HepG2 (cell line): ENCODE data around the gene MICAL3. TPM values are rescaled to one million over a fixed set of nuclear protein-coding genes. Genes with fewer than 3 reads are reported as not detected.

Experiments
- AGO1 ChIP-seq: fragments of 200-400 bp; formaldehyde crosslinking; IDR thresholded peaks from 2 replicates; pipeline ENCODE4 v1.6.1; 2017; ENCODE audit warnings: mild to moderate bottlenecking, low read depth, low read length, moderate library complexity; ENCODE audit not compliant: poor library complexity, severe bottlenecking
- GPBP1L1 ChIP-seq: sonication (generic); formaldehyde crosslinking; IDR thresholded peaks from 2 replicates; pipeline ENCODE4 v1.5.0; 2020; ENCODE audit warnings: mild to moderate bottlenecking, missing genetic modification reagents
- GZF1 ChIP-seq: sonication (generic); formaldehyde crosslinking; IDR thresholded peaks from 2 replicates; pipeline ENCODE4 v1.5.1; 2020; ENCODE audit warnings: mild to moderate bottlenecking, missing genetic modification reagents
- HOXA9 ChIP-seq: sonication (generic); formaldehyde crosslinking; IDR thresholded peaks from 2 replicates; pipeline ENCODE4 v1.8.1; 2022; ENCODE audit warnings: missing genetic modification reagents, mild to moderate bottlenecking, moderate library complexity, borderline replicate concordance
- NAIF1 ChIP-seq: sonication (generic); formaldehyde crosslinking; IDR thresholded peaks from 2 replicates; pipeline ENCODE4 v1.5.0; 2020; ENCODE audit warnings: mild to moderate bottlenecking, missing genetic modification reagents, borderline replicate concordance
- PRMT3 ChIP-seq: sonication (generic); formaldehyde crosslinking; IDR thresholded peaks from 2 replicates; pipeline ENCODE4 v1.8.1; 2022; ENCODE audit warnings: low read depth, mild to moderate bottlenecking, moderate library complexity, missing genetic modification reagents, borderline replicate concordance
- RBFOX2 ChIP-seq: fragments of 200-400 bp; formaldehyde crosslinking; IDR thresholded peaks from 2 replicates; pipeline ENCODE4 v1.6.1; 2017; ENCODE audit warnings: low read depth, mild to moderate bottlenecking, low read length
- SAP130 ChIP-seq: IDR thresholded peaks from 2 replicates; pipeline ENCODE4 v1.6.1; 2016; ENCODE audit warnings: low read depth
- TAF15 ChIP-seq: fragments of 200-400 bp; formaldehyde crosslinking; IDR thresholded peaks from one replicate; pipeline ENCODE4 v1.6.1; 2018; ENCODE audit warnings: mild to moderate bottlenecking, low read depth, low read length; ENCODE audit not compliant: poor library complexity, severe bottlenecking
- TARDBP ChIP-seq: sonication (generic); formaldehyde crosslinking; IDR thresholded peaks from 2 replicates; pipeline ENCODE4 v1.8.0; 2022; ENCODE audit warnings: mild to moderate bottlenecking, missing genetic modification reagents
- ZNF180 ChIP-seq: sonication (generic); formaldehyde crosslinking; IDR thresholded peaks from 2 replicates; pipeline ENCODE4 v1.4.0; 2020; ENCODE audit warnings: low read depth, missing genetic modification reagents, borderline replicate concordance
- ZNF281 ChIP-seq: sonication (generic); formaldehyde crosslinking; IDR thresholded peaks from 2 replicates; pipeline ENCODE4 v1.4.0; 2020; ENCODE audit warnings: missing genetic modification reagents, borderline replicate concordance
- ZNF556 ChIP-seq: sonication (generic); formaldehyde crosslinking; IDR thresholded peaks from 2 replicates; pipeline ENCODE4 v1.4.0; 2020; ENCODE audit warnings: mild to moderate bottlenecking, missing genetic modification reagents, borderline replicate concordance
- ZNF589 ChIP-seq: sonication (generic); formaldehyde crosslinking; conservative IDR thresholded peaks from 2 replicates; pipeline ENCODE4 v1.8.0; 2022; ENCODE audit warnings: mild to moderate bottlenecking, moderate library complexity, missing genetic modification reagents
- ZNF850 ChIP-seq: sonication (generic); formaldehyde crosslinking; conservative IDR thresholded peaks from 2 replicates; pipeline ENCODE4 v1.9.0; 2021; ENCODE audit warnings: mild to moderate bottlenecking, missing genetic modification reagents
- polyA plus RNA-seq, 8 experiments: library from polyadenylated mRNA; depleted of rRNA in 3 of 8; stranded (reverse) in 7 of 8; unstranded in 1 of 8; fragments of >200 nt; fragmentation: Illumina TruSeq in 4 of 8; extraction: Trizol in 4 of 8; gene quantifications; 2 replicates each; pipeline versions ENCODE4 v1.2.1 to v1.2.3, GENCODE V29; 2011 to 2016; ENCODE audit warnings: low read depth in 4 of 8, missing spikeins in 1 of 8, mixed read lengths in 1 of 8; ENCODE audit not compliant: insufficient read depth in 1 of 8
- total RNA-seq, 5 experiments: library from RNA; depleted of rRNA; stranded (reverse); fragments of >200 nt; fragmentation: Illumina TruSeq; extraction: Trizol; gene quantifications; 2 replicates each; pipeline ENCODE4 v1.2.3, GENCODE V29; 2016; ENCODE audit warnings: low read depth in 1 of 5
- TF ChIP-seq, protein P1 (sequence below): sonication (generic); formaldehyde crosslinking; IDR thresholded peaks from 2 replicates; pipeline ENCODE4 v1.5.0; 2020; ENCODE audit warnings: missing genetic modification reagents
- TF ChIP-seq, protein P2 (sequence below): sonication (generic); formaldehyde crosslinking; IDR thresholded peaks from 2 replicates; pipeline ENCODE4 v1.5.0; 2020; ENCODE audit warnings: missing genetic modification reagents

MICAL3 gene
- total and polyA plus RNA-seq, 2 of the 13 experiments (the other 11 are each of a cell fraction or from before 2014, with no cell fraction given): 5.3 to 12.5 TPM

DNA sequence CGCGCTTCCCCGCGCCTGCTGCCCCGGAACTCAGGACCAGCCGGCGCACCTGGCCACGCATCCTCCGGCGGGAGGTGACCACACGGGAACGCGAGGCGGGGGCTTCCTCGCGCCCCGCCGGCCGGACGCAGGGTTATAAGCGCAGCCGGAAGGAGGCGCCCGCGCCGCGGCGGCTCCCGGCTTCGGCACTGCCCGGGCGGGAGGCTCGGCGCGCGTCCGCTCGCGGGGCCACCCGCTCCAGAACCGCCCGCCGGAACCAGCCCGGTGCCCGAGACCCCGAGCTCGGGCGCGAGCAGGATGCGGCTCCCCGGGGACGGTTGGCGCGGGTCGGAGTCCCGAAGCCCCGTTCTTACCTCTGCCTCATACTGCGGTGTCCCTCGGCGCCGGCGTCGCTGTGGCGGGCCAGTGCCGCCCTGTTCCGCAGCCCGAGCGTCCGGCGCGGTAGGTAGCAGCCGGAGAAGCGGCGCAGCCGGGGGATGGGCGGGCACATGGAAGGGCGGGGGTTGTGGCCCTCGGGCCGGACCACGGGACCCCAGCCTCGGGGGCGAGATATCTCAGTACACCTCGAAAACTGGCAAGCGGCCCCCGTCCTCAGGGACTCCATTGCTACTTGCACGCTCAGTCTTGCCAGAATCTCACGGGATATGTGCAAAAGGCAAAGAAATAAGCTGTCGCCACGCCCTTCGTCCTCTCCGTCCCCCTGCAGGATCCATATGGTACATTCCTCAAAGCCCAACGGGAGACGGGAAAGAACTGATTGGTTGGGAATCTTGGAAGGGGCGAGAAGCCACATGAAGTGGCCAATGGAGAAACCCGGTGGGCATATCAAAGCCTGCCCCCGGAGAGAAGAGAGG is 23.1 kb downstream of the MICAL3 start (continued):
- TF ChIP-seq SAP130 (CRISPR knock-in tag): peak; percentile 88
- no peak for TF ChIP-seq ZNF850
- TF ChIP-seq GPBP1L1 (CRISPR knock-in tag): no peak
- TF ChIP-seq RBFOX2: peak; percentile 88
- no peak for TF ChIP-seq TAF15
- TF ChIP-seq, protein P1, sequence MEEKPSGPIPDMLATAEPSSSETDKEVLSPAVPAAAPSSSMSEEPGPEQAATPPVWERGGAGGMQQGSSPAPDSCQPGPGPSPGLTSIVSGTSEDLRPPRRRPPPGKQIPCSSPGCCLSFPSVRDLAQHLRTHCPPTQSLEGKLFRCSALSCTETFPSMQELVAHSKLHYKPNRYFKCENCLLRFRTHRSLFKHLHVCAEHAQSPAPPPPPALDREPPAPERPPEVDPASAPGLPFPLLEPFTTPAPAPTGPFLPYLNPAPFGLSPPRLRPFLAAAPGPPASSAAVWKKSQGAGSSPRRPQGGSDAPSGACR (CRISPR knock-in tag): 0 out of 2 replicates have a peak, but pooled peaks have one; percentile 30
- TF ChIP-seq ZNF556 (CRISPR knock-in tag): peak; percentile 54; the same call in 1 of the 2 replicates
- TF ChIP-seq NAIF1 (CRISPR knock-in tag): 0 out of 2 replicates have a peak, but pooled peaks have one; percentile 70
- peak; percentile 70; the same call in 1 of the 2 replicates for TF ChIP-seq HOXA9
- TF ChIP-seq, protein P2, sequence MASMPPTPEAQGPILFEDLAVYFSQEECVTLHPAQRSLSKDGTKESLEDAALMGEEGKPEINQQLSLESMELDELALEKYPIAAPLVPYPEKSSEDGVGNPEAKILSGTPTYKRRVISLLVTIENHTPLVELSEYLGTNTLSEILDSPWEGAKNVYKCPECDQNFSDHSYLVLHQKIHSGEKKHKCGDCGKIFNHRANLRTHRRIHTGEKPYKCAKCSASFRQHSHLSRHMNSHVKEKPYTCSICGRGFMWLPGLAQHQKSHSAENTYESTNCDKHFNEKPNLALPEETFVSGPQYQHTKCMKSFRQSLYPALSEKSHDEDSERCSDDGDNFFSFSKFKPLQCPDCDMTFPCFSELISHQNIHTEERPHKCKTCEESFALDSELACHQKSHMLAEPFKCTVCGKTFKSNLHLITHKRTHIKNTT (CRISPR knock-in tag): no peak
- TF ChIP-seq TARDBP (CRISPR knock-in tag): no peak
- peak; percentile 41 for TF ChIP-seq AGO1
- peak; percentile 33; the same call in 1 of the 2 replicates for TF ChIP-seq GZF1
- TF ChIP-seq ZNF281 (CRISPR knock-in tag): peak; percentile 81
- TF ChIP-seq ZNF589 (CRISPR knock-in tag): 0 out of 2 replicates have a peak, but pooled peaks have one; percentile 57
- no peak for TF ChIP-seq PRMT3 (CRISPR knock-in tag)
- TF ChIP-seq ZNF180: no peak
